Type B pancreatic cell (in vitro differentiated cells): Measurements from ENCODE around the gene BRD3OS. TPM values are rescaled to one million over a fixed set of nuclear protein-coding genes. Genes with fewer than 3 reads are reported as not detected.
A peak's percentile ranks its signal among the peaks of the same experiment; 100 is the strongest.

ENCODE experiments used
- DNase-seq: peaks from one replicate; pipeline ENCODE4 v3.0.0; 2021; ENCODE audit warnings: mixed read lengths; ENCODE audit not compliant: unreplicated experiment; ENCODE audit errors: extremely low spot score
- H3K27ac Mint-ChIP-seq: 2 replicates; pipeline ENCODE4 v1.8.0; 2021; ENCODE audit warnings: mild to moderate bottlenecking, mixed read lengths
- H3K27me3 Mint-ChIP-seq: 2 replicates; pipeline ENCODE4 v1.8.0; 2021; ENCODE audit warnings: mixed read lengths
- H3K36me3 Mint-ChIP-seq: 2 replicates; pipeline ENCODE4 v1.8.0; 2021; ENCODE audit warnings: mixed read lengths
- H3K4me1 Mint-ChIP-seq: one replicate; pipeline ENCODE4 v1.8.0; 2021; ENCODE audit warnings: mixed read lengths; ENCODE audit not compliant: unreplicated experiment
- H3K4me3 Mint-ChIP-seq: 2 replicates; pipeline ENCODE4 v1.8.0; 2021; ENCODE audit warnings: mild to moderate bottlenecking, mixed read lengths
- H3K9me3 Mint-ChIP-seq: 2 replicates; pipeline ENCODE4 v1.8.0; 2021; ENCODE audit warnings: mixed read lengths
- CTCF ChIP-seq: fragments of 200-600 bp; sonication (generic); conservative IDR thresholded peaks from 2 replicates; pipeline ENCODE4 v1.5.0; 2021; ENCODE audit warnings: antibody characterized with exemption, mild to moderate bottlenecking
- total RNA-seq: library from RNA; stranded (reverse); gene quantifications from 2 replicates; pipeline ENCODE4 v1.2.1, GENCODE V29; 2021; ENCODE audit warnings: low replicate concordance

Gene BRD3OS
- total RNA-seq, 1 donor from 2014 or later = 24.0 TPM

GRCh38 chr9:134066526-134066912 is 41.2 kb downstream of the BRD3OS start:
- Mint-ChIP-seq H3K4me1 (peaks cover 29% of the 10 kb centered on the region), H3K4me3 (peak overlapping the region; percentile 94), H3K27ac (peak overlapping the region; percentile 94), H3K9me3 (no peaks in the 10 kb centered on the region), H3K36me3 (no peaks in the 10 kb centered on the region), H3K27me3 (peaks cover 24% of the 10 kb centered on the region)
- TF ChIP-seq CTCF = no peak
- no peak for DNase-seq

GRCh38 chr9:134066913-134067851 is 41.9 kb downstream of the BRD3OS start:
- Mint-ChIP-seq H3K4me1 (peaks cover 28% of the 10 kb centered on the region), H3K9me3 (no peaks in the 10 kb centered on the region)
- TF ChIP-seq CTCF = no peak

GRCh38 chr9:134067904-134068743 is 42.8 kb downstream of the BRD3OS start, which contains the start of gene BRD3:
TSS of gene BRD3 (minus strand) at chr9:134068026. CDS start at chr9:134053477, 14,549 bp downstream.
- H3K4me3 Mint-ChIP-seq = peak within 1 kb of the TSS; percentile 94
- no peaks in the 10 kb centered on the region for H3K9me3 Mint-ChIP-seq
- H3K27me3 Mint-ChIP-seq = peaks cover 24% of the 10 kb centered on the region
- TF ChIP-seq CTCF = no peak
- H3K36me3 Mint-ChIP-seq = no peaks in the 10 kb centered on the region
- DNase-seq = peak; percentile 89
- peaks cover 19% of the 10 kb centered on the region for H3K4me1 Mint-ChIP-seq
- H3K27ac Mint-ChIP-seq = peak within 1 kb of the TSS; percentile 94

More at GRCh38 chr9:134066913-134067851, 41.9 kb downstream of the BRD3OS start:
- peak overlapping the region; percentile 94 for H3K27ac Mint-ChIP-seq
- peaks cover 24% of the 10 kb centered on the region for H3K27me3 Mint-ChIP-seq
- no peak for DNase-seq
- H3K4me3 Mint-ChIP-seq = peak overlapping the region; percentile 94
- no peaks in the 10 kb centered on the region for H3K36me3 Mint-ChIP-seq

GRCh38 chr9:134068744-134069479 is 43.6 kb downstream of the BRD3OS start:
- no peaks in the 10 kb centered on the region for H3K9me3 Mint-ChIP-seq
- H3K27ac Mint-ChIP-seq = peak overlapping the region; percentile 91

More at GRCh38 chr9:134068744-134069479, 43.6 kb downstream of the BRD3OS start:
- peak overlapping the region; percentile 89 for H3K4me3 Mint-ChIP-seq
- peaks cover 16% of the 10 kb centered on the region for H3K4me1 Mint-ChIP-seq
- DNase-seq = no peak
- TF ChIP-seq CTCF = no peak
- H3K27me3 Mint-ChIP-seq = peaks cover 29% of the 10 kb centered on the region
- no peaks in the 10 kb centered on the region for H3K36me3 Mint-ChIP-seq
